ENCODE results near the gene DHRS11. TPM values are rescaled to one million over a fixed set of nuclear protein-coding genes. Genes with fewer than 3 reads are reported as not detected.

DHRS11 gene
- total RNA-seq, 4 donors from 2014 or later, result 4.9 to 15.8 (median 7.4) TPM

GRCh38 chr17:36617773-36618172, 26.1 kb downstream of the DHRS11 start:
- intact Hi-C loops (cut with DNase I; ENCODE audit: low total_unique reads), result no loop called here
- TF ChIP-seq POLR2A (IDR thresholded peaks at IDR 0.05), result no peak
- TF ChIP-seq CTCF (IDR thresholded peaks at IDR 0.05 in 4 of 5, conservative IDR thresholded peaks at IDR 0.05 in 1 of 5), result no peak
- Histone ChIP-seq H3K27me3 (no peaks in the 10 kb centered on the region), H3K27ac (no peak overlapping the region), H3K4me3 (no peak overlapping the region), H3K36me3 (no peaks in the 10 kb centered on the region), H3K9me3 (no peaks in the 10 kb centered on the region), H3K4me1 (peaks cover 15 to 19% of the 10 kb centered on the region in 2 donors)
- in situ Hi-C loops (cut with MboI; ENCODE audit: low sequenced_read_pairs in 4 of 4), result loop anchor here in 2 of 4 donors (10.0 to 25.0 kb wide), 2 partner anchors 345 to 427 kb away; no protein-coding TSS in a partner anchor
- DNase-seq, result no peak
- no peak for ATAC-seq

- ATAC-seq (no peak), DNase-seq (no peak)
- TF ChIP-seq POLR2A (IDR thresholded peaks at IDR 0.05) (no peak), CTCF (IDR thresholded peaks at IDR 0.05 in 4 of 5, conservative IDR thresholded peaks at IDR 0.05 in 1 of 5) (no peak)
- H3K4me1 ChIP-seq, result no peaks in the 10 kb centered on the region
- no peak overlapping the region for H3K27ac ChIP-seq
- no peak overlapping the region for H3K4me3 ChIP-seq
- in situ Hi-C loops (cut with MboI; ENCODE audit: low sequenced_read_pairs in 4 of 4) (loop anchor here in 1 of 4 donors (10.0 to 25.0 kb wide), 2 partner anchors 339 to 432 kb away; no protein-coding TSS in a partner anchor), intact Hi-C loops (cut with DNase I; ENCODE audit: low total_unique reads) (no loop called here)
- no peaks in the 10 kb centered on the region for H3K36me3 ChIP-seq
- H3K27me3 ChIP-seq, result no peaks in the 10 kb centered on the region
- H3K9me3 ChIP-seq, result no peaks in the 10 kb centered on the region
Observed at GRCh38 chr17:36623281-36623680, 31.6 kb downstream of the DHRS11 start.

GRCh38 chr17:36625188-36625587, 33.5 kb downstream of the DHRS11 start:
- in situ Hi-C loops (cut with MboI; ENCODE audit: low sequenced_read_pairs in 4 of 4) (loop anchor here in 3 of 4 donors (5.0 to 25.0 kb wide), 4 partner anchors 312 to 612 kb away; partner anchors contain the start of genes AATF (in 1 of the 3) and LHX1 (in 1 of the 3)), intact Hi-C loops (cut with DNase I; ENCODE audit: low total_unique reads) (loop anchor here (5.0 kb wide), 1 partner anchor 772 kb away; no protein-coding TSS in a partner anchor)
- Histone ChIP-seq H3K36me3 (no peaks in the 10 kb centered on the region), H3K4me1 (peaks cover 0 to 2% of the 10 kb centered on the region in 2 donors), H3K27me3 (no peaks in the 10 kb centered on the region), H3K9me3 (no peaks in the 10 kb centered on the region), H3K27ac (no peak overlapping the region), H3K4me3 (no peak overlapping the region)
- ATAC-seq, result no peak
- no peak for DNase-seq
- TF ChIP-seq POLR2A (IDR thresholded peaks at IDR 0.05), result no peak
- no peak for TF ChIP-seq CTCF (IDR thresholded peaks at IDR 0.05 in 4 of 5, conservative IDR thresholded peaks at IDR 0.05 in 1 of 5)

GRCh38 chr17:36627101-36627500, 35.4 kb downstream of the DHRS11 start:
- in situ Hi-C loops (cut with MboI; ENCODE audit: low sequenced_read_pairs in 4 of 4) (loop anchor here in 3 of 4 donors (5.0 to 25.0 kb wide), 4 partner anchors 310 to 610 kb away; partner anchors contain the start of genes AATF (in 1 of the 3) and LHX1 (in 1 of the 3)), intact Hi-C loops (cut with DNase I; ENCODE audit: low total_unique reads) (loop anchor here (5.0 kb wide), 1 partner anchor 770 kb away; no protein-coding TSS in a partner anchor)
- no peak for DNase-seq
- Histone ChIP-seq H3K27ac (no peak overlapping the region), H3K4me1 (peaks cover 0 to 2% of the 10 kb centered on the region in 2 donors), H3K4me3 (no peak overlapping the region), H3K27me3 (peaks cover 0 to 2% (median 0%) of the 10 kb centered on the region in 3 donors), H3K36me3 (no peaks in the 10 kb centered on the region), H3K9me3 (no peaks in the 10 kb centered on the region)
- TF ChIP-seq POLR2A (IDR thresholded peaks at IDR 0.05) (no peak), CTCF (IDR thresholded peaks at IDR 0.05 in 4 of 5, conservative IDR thresholded peaks at IDR 0.05 in 1 of 5) (no peak)
- no peak for ATAC-seq
